ENCODE measurements around the gene FAM20C.

FAM20C gene

DNA sequence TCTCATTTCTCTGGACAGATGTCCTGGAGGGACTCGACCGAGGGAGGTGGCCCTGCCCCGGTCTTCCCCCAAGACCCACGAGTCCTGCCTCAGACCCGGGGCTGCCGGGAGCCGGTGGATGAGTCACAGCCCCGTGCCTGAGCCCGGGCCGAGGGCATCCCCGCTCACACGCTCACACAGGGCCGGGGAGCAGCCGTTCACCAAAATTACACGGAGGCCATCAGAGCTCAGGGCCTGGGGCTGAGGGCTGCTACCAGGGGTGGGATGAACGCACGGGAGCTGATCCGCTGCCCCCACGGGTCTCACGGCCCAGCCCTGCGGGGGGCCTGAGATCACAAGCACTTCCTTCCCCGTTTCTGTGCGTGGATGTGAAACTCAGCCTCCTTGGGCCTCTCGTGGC lies 17.5 kb downstream of the FAM20C start:
- Histone ChIP-seq H3K36me3 (ENCODE audit: insufficient read depth) (no peaks in the 10 kb centered on the region), H3K4me3 (IDR thresholded peaks at IDR 0.05; ENCODE audit: insufficient read depth, low read depth, low read length) (no peak overlapping the region), H3K4me1 (ENCODE audit: low read depth, poor library complexity, severe bottlenecking) (no peaks in the 10 kb centered on the region), H3K9ac (no peak overlapping the region), H3K27ac (no peak overlapping the region), H2AFZ (ENCODE audit: low read depth) (no peak overlapping the region), H3K79me2 (ENCODE audit: insufficient read depth, low read depth) (no peaks in the 10 kb centered on the region), H3K27me3 (ENCODE audit: insufficient read depth, low read depth) (peaks cover 10% of the 10 kb centered on the region; the same call in 1 of the 2 replicates), H3K4me2 (no peak overlapping the region), H4K20me1 (ENCODE audit: insufficient read depth) (no peaks in the 10 kb centered on the region)
- TF ChIP-seq, protein P1, sequence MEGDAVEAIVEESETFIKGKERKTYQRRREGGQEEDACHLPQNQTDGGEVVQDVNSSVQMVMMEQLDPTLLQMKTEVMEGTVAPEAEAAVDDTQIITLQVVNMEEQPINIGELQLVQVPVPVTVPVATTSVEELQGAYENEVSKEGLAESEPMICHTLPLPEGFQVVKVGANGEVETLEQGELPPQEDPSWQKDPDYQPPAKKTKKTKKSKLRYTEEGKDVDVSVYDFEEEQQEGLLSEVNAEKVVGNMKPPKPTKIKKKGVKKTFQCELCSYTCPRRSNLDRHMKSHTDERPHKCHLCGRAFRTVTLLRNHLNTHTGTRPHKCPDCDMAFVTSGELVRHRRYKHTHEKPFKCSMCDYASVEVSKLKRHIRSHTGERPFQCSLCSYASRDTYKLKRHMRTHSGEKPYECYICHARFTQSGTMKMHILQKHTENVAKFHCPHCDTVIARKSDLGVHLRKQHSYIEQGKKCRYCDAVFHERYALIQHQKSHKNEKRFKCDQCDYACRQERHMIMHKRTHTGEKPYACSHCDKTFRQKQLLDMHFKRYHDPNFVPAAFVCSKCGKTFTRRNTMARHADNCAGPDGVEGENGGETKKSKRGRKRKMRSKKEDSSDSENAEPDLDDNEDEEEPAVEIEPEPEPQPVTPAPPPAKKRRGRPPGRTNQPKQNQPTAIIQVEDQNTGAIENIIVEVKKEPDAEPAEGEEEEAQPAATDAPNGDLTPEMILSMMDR (conservative IDR thresholded peaks at IDR 0.05; ENCODE audit: low read depth, low read length) = no peak

DNA sequence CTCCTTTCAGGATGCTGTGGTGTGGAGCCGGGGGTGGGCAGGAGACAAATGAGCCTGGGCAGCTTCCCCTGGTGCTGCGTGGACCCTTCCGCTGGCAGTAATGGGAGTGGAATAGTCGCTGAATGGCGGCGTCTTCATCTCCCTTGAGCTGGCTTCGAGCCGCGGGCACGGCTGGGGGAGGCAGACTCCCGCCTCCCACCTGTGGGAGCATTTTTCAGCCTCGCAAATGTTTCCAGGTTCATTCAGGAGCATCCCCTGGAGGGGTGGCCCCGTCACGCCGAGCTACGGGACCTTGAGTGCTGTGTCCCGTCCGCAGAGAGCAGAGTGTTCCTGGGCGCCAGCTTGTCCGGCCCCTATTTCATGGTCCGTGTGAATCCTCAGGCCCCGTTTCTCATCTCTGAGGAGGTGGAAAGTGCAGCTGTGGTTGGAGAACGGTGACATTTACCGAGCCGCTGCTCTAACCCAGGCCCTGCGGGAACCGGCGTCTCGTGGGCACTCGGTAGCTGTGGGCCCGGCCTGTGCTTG lies 18.1 kb downstream of the FAM20C start:
- Histone ChIP-seq H3K79me2 (ENCODE audit: insufficient read depth, low read depth) (no peaks in the 10 kb centered on the region), H3K4me2 (no peak overlapping the region), H4K20me1 (ENCODE audit: insufficient read depth) (no peaks in the 10 kb centered on the region), H3K4me1 (ENCODE audit: low read depth, poor library complexity, severe bottlenecking) (no peaks in the 10 kb centered on the region), H3K27me3 (ENCODE audit: insufficient read depth, low read depth) (peaks cover 10% of the 10 kb centered on the region; the same call in 1 of the 2 replicates), H3K9ac (no peak overlapping the region), H3K4me3 (IDR thresholded peaks at IDR 0.05; ENCODE audit: insufficient read depth, low read depth, low read length) (no peak overlapping the region), H3K36me3 (ENCODE audit: insufficient read depth) (no peaks in the 10 kb centered on the region), H3K27ac (no peak overlapping the region), H2AFZ (ENCODE audit: low read depth) (no peak overlapping the region)
- TF ChIP-seq, protein P1 (conservative IDR thresholded peaks at IDR 0.05; ENCODE audit: low read depth, low read length) = no peak

DNA sequence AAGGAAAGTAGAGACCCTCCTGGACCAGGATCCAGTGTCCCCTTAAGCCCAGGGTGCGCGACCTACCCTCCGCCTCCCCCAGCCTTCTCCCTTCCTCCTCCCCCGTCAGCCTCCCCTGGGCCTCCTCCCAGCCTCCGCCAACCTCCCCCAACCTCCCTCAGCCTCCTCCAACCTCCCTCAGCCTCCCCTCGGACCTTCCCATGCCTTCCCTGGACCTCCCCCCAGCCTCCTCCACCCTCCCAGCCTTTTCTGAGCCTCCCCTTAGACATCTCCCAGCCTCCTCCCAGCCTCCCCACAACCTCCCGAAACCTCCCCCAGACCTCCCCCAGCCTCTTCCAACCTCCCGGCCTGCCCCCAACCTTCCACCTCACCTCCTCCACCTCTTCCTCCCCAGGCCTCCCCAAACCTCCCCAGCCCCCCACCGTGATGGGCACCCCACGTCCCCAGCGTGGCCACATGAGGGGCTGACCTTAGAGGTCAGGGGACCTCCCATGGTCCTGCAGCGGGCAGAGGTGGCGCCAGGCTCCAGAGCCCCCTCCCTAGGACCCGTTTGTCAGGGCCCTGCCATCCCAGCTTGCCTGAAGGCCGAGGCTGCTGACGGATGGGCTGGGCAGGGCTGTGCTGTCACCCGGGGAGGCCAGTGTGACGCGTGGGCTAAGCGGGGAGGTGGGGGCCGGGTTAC lies 18.8 kb downstream of the FAM20C start:
- Histone ChIP-seq H3K79me2 (ENCODE audit: insufficient read depth, low read depth) (no peaks in the 10 kb centered on the region), H3K4me1 (ENCODE audit: low read depth, poor library complexity, severe bottlenecking) (no peaks in the 10 kb centered on the region), H3K36me3 (ENCODE audit: insufficient read depth) (no peaks in the 10 kb centered on the region), H2AFZ (ENCODE audit: low read depth) (no peak overlapping the region), H3K4me3 (IDR thresholded peaks at IDR 0.05; ENCODE audit: insufficient read depth, low read depth, low read length) (no peak overlapping the region), H3K9ac (no peak overlapping the region), H3K27ac (no peak overlapping the region), H3K4me2 (no peak overlapping the region), H4K20me1 (ENCODE audit: insufficient read depth) (no peaks in the 10 kb centered on the region), H3K27me3 (ENCODE audit: insufficient read depth, low read depth) (peaks cover 10% of the 10 kb centered on the region; the same call in 1 of the 2 replicates)
- TF ChIP-seq, protein P1 (conservative IDR thresholded peaks at IDR 0.05; ENCODE audit: low read depth, low read length) = no peak

DNA sequence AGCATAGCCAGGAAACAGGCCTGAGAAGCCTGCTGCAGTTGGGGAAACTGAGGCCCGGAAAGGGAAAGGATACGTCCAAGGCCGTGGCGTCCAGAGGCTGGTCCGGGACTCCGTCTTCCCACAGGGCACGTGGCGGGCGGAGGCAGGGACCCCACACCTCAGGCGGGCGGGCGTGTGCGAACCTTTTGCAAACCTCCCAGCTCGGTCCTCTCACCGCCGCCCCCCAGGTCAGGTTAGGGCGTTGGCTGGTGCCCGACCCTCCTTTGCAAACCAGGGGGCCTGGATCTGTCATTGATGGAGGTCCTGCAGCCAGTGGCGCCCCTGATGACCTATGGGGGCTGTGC lies 19.3 kb downstream of the FAM20C start:
- TF ChIP-seq, protein P1 (conservative IDR thresholded peaks at IDR 0.05; ENCODE audit: low read depth, low read length) = no peak
- Histone ChIP-seq H4K20me1 (ENCODE audit: insufficient read depth) (no peaks in the 10 kb centered on the region), H3K79me2 (ENCODE audit: insufficient read depth, low read depth) (no peaks in the 10 kb centered on the region), H3K4me2 (no peak overlapping the region), H3K36me3 (ENCODE audit: insufficient read depth) (no peaks in the 10 kb centered on the region), H3K4me3 (IDR thresholded peaks at IDR 0.05; ENCODE audit: insufficient read depth, low read depth, low read length) (no peak overlapping the region), H3K27ac (no peak overlapping the region), H3K4me1 (ENCODE audit: low read depth, poor library complexity, severe bottlenecking) (no peaks in the 10 kb centered on the region), H3K9ac (no peak overlapping the region), H2AFZ (ENCODE audit: low read depth) (no peak overlapping the region), H3K27me3 (ENCODE audit: insufficient read depth, low read depth) (peaks cover 10% of the 10 kb centered on the region; the same call in 1 of the 2 replicates)

Measured in KMS-11 (cell line).